ENCODE data around the gene NAV2. TPM values are rescaled to one million over a fixed set of nuclear protein-coding genes. Genes with fewer than 3 reads are reported as not detected.

NAV2 gene
- total and polyA plus RNA-seq, 11 donors = 7.6 to 46.5 (median 20.2) TPM

GRCh38 chr11:20014067-20014402 is 301.4 kb downstream of the NAV2 start:
- WGBS, 4 donors = 27 to 41% (median 29%) methylated on average over 2 of the region's 2 CpGs
- intact Hi-C loops (cut with DNase I) = no loop called here
- H3K4me3 ChIP-seq = no peak overlapping the region

GRCh38 chr11:20015101-20015500 is 302.5 kb downstream of the NAV2 start:
- H3K4me3 ChIP-seq = no peak overlapping the region
- intact Hi-C loops (cut with DNase I) = no loop called here
- no peak overlapping the region for H3K27ac ChIP-seq
- H3K36me3 ChIP-seq = no peaks in the 10 kb centered on the region
- no peaks in the 10 kb centered on the region for H3K27me3 ChIP-seq
- H3K4me1 ChIP-seq = peaks cover 0 to 38% (median 6%) of the 10 kb centered on the region in 12 donors
- 87 to 95% (median 89%) methylated on average over 3 of the region's 3 CpGs for WGBS, 4 donors
- ATAC-seq = no peak
- TF ChIP-seq CTCF (IDR thresholded peaks at IDR 0.05) = no peak
- DNase-seq = no peak
- H3K9me3 ChIP-seq = no peaks in the 10 kb centered on the region

More at GRCh38 chr11:20014067-20014402, 301.4 kb downstream of the NAV2 start:
- peak overlapping the region in 9 of 12 donors; percentile 2 to 73 (median 39) for H3K27ac ChIP-seq
- ATAC-seq (peak in 2 of 4 donors; percentile 17 to 23), DNase-seq (no peak)
- H3K36me3 ChIP-seq = no peaks in the 10 kb centered on the region
- peaks cover 0 to 40% (median 8%) of the 10 kb centered on the region in 12 donors for H3K4me1 ChIP-seq
- TF ChIP-seq POLR2A (IDR thresholded peaks at IDR 0.05) = no peak
- TF ChIP-seq CTCF (IDR thresholded peaks at IDR 0.05) = no peak
- no peaks in the 10 kb centered on the region for H3K9me3 ChIP-seq
- no peaks in the 10 kb centered on the region for H3K27me3 ChIP-seq

GRCh38 chr11:20015529-20016427 is 303.1 kb downstream of the NAV2 start:
- Histone ChIP-seq H3K4me1 (peaks cover 0 to 38% (median 6%) of the 10 kb centered on the region in 12 donors), H3K4me3 (no peak overlapping the region), H3K27ac (no peak overlapping the region), H3K27me3 (no peaks in the 10 kb centered on the region), H3K36me3 (no peaks in the 10 kb centered on the region), H3K9me3 (no peaks in the 10 kb centered on the region)
- DNase-seq (no peak), ATAC-seq (peak in 2 of 4 donors; percentile 65)
- TF ChIP-seq POLR2A (IDR thresholded peaks at IDR 0.05) = no peak
- no peak for TF ChIP-seq CTCF (IDR thresholded peaks at IDR 0.05)
- WGBS, 4 donors = 49 to 59% (median 51%) methylated on average over 14 of the region's 14 CpGs
- intact Hi-C loops (cut with DNase I) = no loop called here

- 65 to 67% (median 66%) methylated on average over 3 of the region's 3 CpGs for WGBS, 4 donors
- TF ChIP-seq CTCF (IDR thresholded peaks at IDR 0.05) = no peak
- no peak for TF ChIP-seq POLR2A (IDR thresholded peaks at IDR 0.05)
- intact Hi-C loops (cut with DNase I) = no loop called here
- Histone ChIP-seq H3K27me3 (no peaks in the 10 kb centered on the region), H3K36me3 (no peaks in the 10 kb centered on the region), H3K4me1 (peaks cover 0 to 38% (median 6%) of the 10 kb centered on the region in 12 donors), H3K9me3 (no peaks in the 10 kb centered on the region), H3K4me3 (no peak overlapping the region), H3K27ac (no peak overlapping the region)
- ATAC-seq (no peak), DNase-seq (no peak)
These were observed 303.9 kb downstream of the NAV2 start for GRCh38 chr11:20016526-20016925.
